Osteoblast (primary cell): ENCODE results near the gene RESP18. TPM values are rescaled to one million over a fixed set of nuclear protein-coding genes. Genes with fewer than 3 reads are reported as not detected.

Source experiments
- DNase-seq: peaks from one replicate; pipeline ENCODE4 v3.0.0; 2011; ENCODE audit warnings: low spot score, mixed read lengths; ENCODE audit not compliant: insufficient read length; ENCODE audit errors: missing footprints
- H2AFZ ChIP-seq: 2 replicates; pipeline ENCODE4 v1.6.0; 2011; ENCODE audit warnings: mild to moderate bottlenecking, low read length
- H3K27ac ChIP-seq: 2 replicates; pipeline ENCODE4 v1.5.1; 2011; ENCODE audit warnings: mild to moderate bottlenecking, low read depth, low read length, moderate library complexity
- H3K27me3 ChIP-seq: 2 replicates; pipeline ENCODE4 v1.6.0; 2012; ENCODE audit warnings: mild to moderate bottlenecking, control low read depth, inconsistent platforms, low read length, moderate library complexity; ENCODE audit not compliant: insufficient read depth
- H3K36me3 ChIP-seq: 2 replicates; pipeline ENCODE4 v1.5.1; 2011; ENCODE audit warnings: mild to moderate bottlenecking, low read length, control low read depth, moderate library complexity; ENCODE audit not compliant: insufficient read depth
- H3K4me1 ChIP-seq: 2 replicates; pipeline ENCODE4 v1.5.1; 2011; ENCODE audit warnings: mild to moderate bottlenecking, low read length, control low read depth, moderate library complexity; ENCODE audit not compliant: insufficient read depth
- H3K4me2 ChIP-seq: 2 replicates; pipeline ENCODE4 v1.6.0; 2011; ENCODE audit warnings: mild to moderate bottlenecking, low read length; ENCODE audit not compliant: insufficient read depth
- H3K4me3 ChIP-seq: fragments of 200-600 bp; sonication (generic); 3 replicates; pipeline ENCODE4 v1.5.1; 2012; ENCODE audit warnings: mild to moderate bottlenecking, low read length, inconsistent platforms; ENCODE audit not compliant: insufficient read depth
- H3K79me2 ChIP-seq: 2 replicates; pipeline ENCODE4 v1.6.0; 2012; ENCODE audit warnings: mild to moderate bottlenecking, low read length, control low read depth, inconsistent platforms; ENCODE audit not compliant: insufficient read depth
- H3K9me3 ChIP-seq: 2 replicates; pipeline ENCODE4 v1.5.1; 2011; ENCODE audit warnings: low read depth, low read length, control low read depth
- H4K20me1 ChIP-seq: 2 replicates; pipeline ENCODE4 v1.6.0; 2012; ENCODE audit warnings: mild to moderate bottlenecking, low read length, control low read depth; ENCODE audit not compliant: insufficient read depth
- total RNA-seq: library from RNA; depleted of rRNA; stranded (reverse); fragments of >200 nt; gene quantifications from 2 replicates; pipeline ENCODE4 v1.2.3, GENCODE V29; 2012
- TF ChIP-seq, protein P1 (sequence below): IDR thresholded peaks from 2 replicates; pipeline ENCODE4 v1.5.1; 2011; ENCODE audit warnings: mild to moderate bottlenecking, low read depth, low read length, moderate library complexity; ENCODE audit errors: extremely low read depth

The RESP18 gene
- total RNA-seq, 1 donor = not detected

DNA sequence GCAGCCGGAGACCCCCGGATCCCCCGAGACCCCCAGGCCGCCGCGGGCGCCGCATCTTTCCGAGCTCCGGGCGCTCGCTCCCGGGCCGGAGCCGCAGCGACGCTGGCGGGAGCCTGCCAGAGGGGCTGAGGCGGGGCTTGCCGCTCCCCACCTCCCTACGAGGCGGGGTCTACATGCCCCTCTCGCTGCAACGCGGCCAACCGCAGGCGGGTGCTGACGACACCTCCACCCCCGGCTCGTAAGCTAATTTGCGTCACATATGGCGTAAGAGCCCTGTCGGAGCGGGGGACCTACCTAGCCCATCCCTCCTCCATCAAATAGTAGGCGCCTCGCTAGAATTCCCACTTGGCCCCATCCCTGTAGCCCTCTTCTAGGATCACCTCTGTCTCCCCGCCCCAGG is 23.3 kb downstream of the RESP18 start, which contains the start of gene PTPRN:
Gene PTPRN, minus strand, starts transcription at position 124 of the 400 bp plus-strand sequence. Its CDS starts 69 bp downstream, at position 55.
- Histone ChIP-seq H3K27me3 (peaks cover 22% of the 10 kb centered on the region), H2AFZ (no peak within 1 kb of the TSS), H3K4me3 (peak within 1 kb of the TSS; percentile 47), H3K9me3 (no peaks in the 10 kb centered on the region), H3K36me3 (no peaks in the 10 kb centered on the region), H3K4me1 (no peaks in the 10 kb centered on the region), H3K79me2 (no peaks in the 10 kb centered on the region), H4K20me1 (no peaks in the 10 kb centered on the region), H3K27ac (no peak within 1 kb of the TSS), H3K4me2 (peak within 1 kb of the TSS; percentile 66)
- TF ChIP-seq, protein P1, sequence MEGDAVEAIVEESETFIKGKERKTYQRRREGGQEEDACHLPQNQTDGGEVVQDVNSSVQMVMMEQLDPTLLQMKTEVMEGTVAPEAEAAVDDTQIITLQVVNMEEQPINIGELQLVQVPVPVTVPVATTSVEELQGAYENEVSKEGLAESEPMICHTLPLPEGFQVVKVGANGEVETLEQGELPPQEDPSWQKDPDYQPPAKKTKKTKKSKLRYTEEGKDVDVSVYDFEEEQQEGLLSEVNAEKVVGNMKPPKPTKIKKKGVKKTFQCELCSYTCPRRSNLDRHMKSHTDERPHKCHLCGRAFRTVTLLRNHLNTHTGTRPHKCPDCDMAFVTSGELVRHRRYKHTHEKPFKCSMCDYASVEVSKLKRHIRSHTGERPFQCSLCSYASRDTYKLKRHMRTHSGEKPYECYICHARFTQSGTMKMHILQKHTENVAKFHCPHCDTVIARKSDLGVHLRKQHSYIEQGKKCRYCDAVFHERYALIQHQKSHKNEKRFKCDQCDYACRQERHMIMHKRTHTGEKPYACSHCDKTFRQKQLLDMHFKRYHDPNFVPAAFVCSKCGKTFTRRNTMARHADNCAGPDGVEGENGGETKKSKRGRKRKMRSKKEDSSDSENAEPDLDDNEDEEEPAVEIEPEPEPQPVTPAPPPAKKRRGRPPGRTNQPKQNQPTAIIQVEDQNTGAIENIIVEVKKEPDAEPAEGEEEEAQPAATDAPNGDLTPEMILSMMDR = no peak
- no peak for DNase-seq

DNA sequence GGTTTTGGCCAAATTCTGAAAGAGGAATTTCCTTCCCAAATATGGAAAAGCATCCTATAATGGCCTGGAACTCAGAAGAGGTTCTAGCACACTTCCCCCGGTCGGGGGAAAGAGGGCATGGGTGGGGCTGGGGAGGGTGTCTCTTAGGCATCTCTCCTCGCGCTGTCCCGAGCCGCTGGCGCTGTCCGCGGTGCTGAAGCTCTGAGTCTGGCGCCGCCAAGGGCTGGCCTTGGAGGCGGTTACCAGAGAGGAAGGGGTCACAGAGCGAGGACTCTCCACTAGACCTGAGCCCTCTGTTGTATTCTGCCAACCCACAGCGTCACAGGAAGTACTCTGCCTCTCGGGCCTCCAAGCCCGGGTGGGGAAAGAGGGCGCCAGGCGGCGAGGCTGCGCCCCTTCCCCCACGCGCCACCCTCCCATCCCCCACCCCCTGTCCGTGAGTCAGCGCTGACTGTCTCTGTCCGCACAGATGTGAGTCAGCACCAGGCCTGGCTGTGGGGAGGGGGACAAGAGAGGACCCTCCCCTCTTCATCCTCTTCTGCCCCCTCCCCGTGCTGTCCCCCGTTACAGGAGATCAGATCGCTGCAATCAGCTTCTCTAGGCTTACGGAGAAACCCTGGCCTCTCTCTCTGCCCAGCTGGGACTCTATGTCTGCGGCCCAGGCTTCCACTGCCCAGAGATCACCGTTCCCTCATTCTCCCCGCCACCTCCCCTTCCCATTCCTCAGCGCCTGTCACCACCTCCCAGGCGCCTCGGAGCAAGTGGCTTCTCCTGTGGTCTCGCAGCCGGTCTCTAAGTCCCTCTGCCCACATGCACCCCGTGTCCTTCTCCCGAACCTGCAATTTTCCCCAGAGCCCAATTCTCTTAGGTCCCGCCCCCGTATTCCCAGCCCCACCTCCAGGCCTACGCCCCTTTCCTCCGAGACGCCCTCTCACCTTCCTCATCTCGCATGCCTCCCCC is 24.1 kb downstream of the RESP18 start:
- no peak overlapping the region for H3K27ac ChIP-seq
- no peaks in the 10 kb centered on the region for H3K79me2 ChIP-seq
- H3K9me3 ChIP-seq = no peaks in the 10 kb centered on the region
- H3K4me2 ChIP-seq = peak overlapping the region; percentile 66
- no peaks in the 10 kb centered on the region for H3K4me1 ChIP-seq
- TF ChIP-seq, protein P1 = no peak
- H3K36me3 ChIP-seq = no peaks in the 10 kb centered on the region
- no peak overlapping the region for H2AFZ ChIP-seq
- H3K4me3 ChIP-seq = peak overlapping the region; percentile 47
- peak; percentile 98 for DNase-seq
- H3K27me3 ChIP-seq = peaks cover 27% of the 10 kb centered on the region
- H4K20me1 ChIP-seq = no peaks in the 10 kb centered on the region

DNA sequence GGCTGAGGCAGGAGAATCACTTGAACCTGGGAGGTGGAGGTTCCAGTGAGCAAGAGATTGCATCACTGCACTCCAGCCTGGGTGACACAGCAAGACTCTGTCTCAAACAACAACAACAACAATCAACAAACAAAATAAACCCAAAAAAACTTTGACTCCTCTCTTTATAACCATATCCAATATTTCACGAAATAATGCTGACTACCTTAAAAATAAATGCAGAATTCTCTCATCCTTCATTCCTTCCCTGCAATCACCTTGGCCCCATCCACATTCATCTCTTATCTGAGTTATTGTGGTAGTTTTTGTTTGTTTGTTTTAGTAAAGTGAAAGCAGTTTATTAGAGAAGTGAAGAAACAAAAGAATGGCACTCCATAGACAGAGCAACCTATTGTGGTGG is 26.5 kb downstream of the RESP18 start:
- no peak for DNase-seq
- no peaks in the 10 kb centered on the region for H3K9me3 ChIP-seq
- no peak overlapping the region for H3K4me2 ChIP-seq

More for the DNA sequence above, 26.5 kb downstream of the RESP18 start:
- no peaks in the 10 kb centered on the region for H3K36me3 ChIP-seq
- TF ChIP-seq, protein P1 = no peak
- H3K4me3 ChIP-seq = no peak overlapping the region
- H2AFZ ChIP-seq = no peak overlapping the region
- no peaks in the 10 kb centered on the region for H3K79me2 ChIP-seq
- H3K4me1 ChIP-seq = no peaks in the 10 kb centered on the region
- H3K27me3 ChIP-seq = peaks cover 46% of the 10 kb centered on the region
- H4K20me1 ChIP-seq = no peaks in the 10 kb centered on the region
- H3K27ac ChIP-seq = no peak overlapping the region
